AG08395 (cell line): Measurements from ENCODE around the gene CLCN2.

ENCODE experiments used
- DNase-seq: peaks from one replicate; pipeline ENCODE4 v3.0.0; 2012; ENCODE audit warnings: mixed read lengths, low spot score

CLCN2 gene

DNA sequence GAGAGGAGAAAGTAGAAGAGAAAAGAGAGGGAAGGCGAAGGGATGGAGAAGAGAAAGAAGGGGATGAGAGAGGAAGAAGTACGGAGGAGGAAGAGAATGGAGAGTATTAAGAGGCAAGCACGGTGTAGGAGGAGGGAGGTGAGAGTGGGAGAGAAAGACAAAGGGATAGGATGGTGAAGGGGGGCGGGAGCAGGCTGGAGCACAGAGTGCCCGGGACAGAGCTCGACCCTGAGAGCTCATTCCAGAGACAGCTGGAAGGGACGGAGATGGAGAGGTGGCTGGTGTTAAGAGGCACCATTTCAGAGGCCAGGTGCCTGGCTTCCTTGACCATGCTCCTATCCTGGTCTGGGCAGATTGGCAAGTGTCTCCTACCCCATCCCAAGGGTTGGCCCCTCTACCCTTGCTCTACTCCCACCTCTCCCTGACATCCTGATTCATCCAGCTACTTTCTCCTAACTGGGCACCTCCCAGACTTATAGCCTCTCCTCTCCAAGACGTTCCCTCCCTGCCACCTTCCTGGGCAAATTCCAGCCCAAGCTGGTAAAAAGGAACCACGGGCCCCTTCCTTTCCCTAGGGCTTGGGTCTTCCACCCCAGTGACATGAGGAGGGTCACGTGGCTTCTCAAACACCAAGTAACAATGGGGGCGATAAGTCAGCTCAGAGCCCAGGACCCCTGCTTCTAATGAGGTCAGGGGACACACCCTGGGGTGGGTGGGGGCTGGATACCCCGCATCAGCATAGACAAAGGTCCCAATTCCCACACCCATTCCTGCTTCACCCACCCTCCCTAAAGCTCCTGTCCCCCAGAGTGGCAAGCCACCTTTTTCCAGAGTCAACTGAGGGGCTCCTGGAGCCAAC, 1.1 kb downstream of the CLCN2 start:
- DNase-seq: no peak

DNA sequence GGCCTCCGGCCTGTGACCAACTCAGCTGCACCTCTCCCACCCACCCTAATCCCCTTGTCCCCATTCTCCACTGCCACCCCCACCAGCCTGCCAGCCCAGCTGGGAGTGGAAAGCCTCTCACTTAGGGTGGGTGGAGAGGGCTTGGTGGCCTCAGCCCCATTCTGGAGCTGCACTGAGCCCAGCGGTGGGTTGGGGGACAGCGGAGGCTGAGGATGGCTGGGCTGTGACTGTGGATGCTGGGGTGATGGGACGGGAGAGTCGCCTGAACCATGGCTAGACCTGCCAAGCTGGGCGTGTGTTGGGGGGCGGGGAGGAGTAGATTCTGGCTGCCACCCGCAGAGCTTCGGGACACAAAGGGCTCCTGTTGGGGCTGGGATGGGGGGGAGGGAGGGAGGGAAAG, 1.8 kb downstream of the CLCN2 start:
- no peak for DNase-seq

DNA sequence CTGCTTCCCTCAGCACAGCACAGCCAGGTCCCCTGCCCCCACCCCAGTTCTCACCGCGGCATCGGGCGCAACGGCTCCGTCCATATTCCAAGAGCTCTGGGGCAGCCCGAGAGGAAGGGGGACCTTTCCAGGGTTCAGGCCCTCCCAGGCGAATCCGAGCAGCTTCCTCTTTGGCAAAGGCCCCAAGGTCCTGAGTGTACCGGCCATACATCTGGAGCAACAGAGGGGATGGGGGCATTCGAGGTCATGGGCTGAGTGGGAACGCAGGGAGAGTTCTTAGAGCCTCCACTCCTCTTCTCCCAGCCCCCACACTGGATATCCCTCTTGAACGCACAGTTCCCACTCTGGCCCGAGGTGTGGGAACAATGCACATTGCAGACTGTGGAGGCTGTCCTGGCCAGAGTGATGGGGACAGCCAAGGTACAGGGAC, 2.5 kb downstream of the CLCN2 start:
- DNase-seq: no peak

DNA sequence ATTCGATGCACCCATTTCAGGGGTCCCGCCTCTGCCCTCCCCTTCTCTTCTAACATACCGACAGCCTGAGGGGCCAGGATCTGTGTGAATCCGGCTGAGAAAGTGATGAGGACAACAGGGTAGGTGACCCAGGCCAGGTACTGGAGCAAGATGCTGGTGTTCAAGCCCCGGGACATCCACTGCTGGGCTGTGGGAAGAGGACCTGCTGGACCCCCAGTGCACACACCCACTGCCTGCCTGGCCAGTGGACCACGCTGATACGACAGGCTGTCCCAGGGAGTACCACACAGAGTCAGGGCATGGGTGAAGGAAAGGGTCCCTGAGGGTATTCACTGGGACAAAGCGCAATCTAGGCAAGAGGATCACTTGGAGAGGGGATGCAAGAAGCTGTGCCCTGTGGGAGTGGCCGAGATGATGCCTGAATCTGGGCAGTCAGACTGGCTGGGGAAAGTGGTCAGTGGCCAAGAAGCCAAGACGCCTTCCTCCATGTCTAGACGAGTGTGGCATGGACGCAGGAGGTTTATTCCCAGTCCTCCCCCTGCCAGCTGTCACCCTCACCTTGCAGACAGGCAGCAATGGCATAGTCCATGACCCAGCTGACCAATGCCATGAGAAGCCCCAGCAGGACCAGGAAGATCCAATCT, 3.2 kb downstream of the CLCN2 start:
- no peak for DNase-seq

DNA sequence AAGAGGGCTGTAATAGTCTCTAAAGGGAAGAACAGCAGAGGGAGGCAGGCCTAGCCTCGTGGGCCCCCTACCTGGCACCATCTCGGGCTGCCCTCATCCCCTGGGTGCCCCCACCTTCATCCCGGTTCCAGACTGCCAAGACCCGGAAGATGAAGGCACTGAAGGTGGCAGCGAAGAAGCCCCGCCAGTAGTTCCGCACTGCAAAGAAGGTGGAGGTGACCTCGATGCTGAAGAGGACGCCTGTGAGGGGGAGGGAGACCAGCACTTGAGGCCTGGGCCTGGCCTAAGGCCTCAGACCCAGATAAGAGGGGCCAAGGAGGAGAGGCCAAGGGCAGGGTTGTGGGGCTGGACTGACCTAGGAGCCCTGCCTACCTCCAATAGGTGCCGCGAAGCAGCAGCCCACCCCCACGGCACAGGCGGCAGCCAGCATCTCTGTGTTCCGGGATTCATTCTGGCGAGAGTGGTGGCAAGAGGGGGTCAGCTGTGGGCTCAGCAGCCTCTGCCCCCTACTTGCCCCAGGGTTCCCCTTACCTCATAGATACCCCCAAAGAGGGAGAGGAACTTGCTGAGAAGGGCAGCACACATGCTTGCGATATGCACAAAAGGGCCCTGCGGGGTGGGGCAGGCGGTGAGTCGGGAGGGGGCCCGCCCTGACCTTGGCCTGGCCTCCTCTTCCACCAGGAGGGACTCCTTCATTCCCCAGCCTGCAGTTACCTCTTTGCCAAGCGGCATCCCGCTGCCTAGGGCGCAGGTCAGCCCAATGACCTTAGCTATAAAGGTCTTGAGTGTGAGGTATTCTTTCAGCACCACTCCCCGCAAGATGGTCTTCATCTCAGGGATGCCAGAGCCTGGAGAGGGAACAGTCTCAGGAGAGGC, 3.9 kb downstream of the CLCN2 start:
- no peak for DNase-seq

DNA sequence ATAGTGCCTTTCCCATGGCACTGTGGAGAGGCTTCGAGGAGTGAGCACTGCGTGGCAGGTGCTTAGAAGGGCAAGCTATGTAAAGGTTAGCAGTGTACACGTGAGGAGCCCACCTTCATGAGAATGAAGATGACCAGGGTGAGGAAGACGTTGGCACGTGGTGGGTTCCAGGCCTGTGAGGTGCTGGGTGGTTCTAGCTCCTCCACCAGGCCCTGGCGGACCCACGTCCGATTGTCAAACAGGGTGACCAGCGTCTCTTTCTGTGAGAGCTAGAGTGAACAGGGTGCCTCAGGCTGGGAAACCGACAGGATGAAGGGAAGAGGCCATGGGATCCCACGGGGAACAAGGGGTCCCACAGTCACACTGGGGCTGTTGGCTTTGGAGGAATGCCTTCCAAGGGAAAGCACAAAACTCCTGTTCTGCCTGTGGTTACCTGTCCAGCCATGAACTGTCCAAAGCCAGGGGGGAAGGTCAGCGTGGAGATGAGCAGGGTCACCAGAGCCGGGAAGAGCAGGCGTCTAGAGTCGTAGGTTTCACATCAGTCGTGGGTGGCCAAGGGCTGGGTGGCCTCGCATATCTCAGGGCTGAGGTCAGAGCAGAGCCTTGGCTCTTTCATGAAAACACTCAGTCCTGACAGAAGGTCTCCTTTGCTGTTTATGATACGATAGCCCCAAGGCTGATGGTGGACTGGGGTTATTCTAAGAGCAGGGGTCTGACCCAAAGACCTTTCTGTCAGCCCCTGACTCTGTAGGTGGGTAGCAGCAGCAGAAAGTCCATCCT, 6.0 kb downstream of the CLCN2 start:
- DNase-seq: no peak

DNA sequence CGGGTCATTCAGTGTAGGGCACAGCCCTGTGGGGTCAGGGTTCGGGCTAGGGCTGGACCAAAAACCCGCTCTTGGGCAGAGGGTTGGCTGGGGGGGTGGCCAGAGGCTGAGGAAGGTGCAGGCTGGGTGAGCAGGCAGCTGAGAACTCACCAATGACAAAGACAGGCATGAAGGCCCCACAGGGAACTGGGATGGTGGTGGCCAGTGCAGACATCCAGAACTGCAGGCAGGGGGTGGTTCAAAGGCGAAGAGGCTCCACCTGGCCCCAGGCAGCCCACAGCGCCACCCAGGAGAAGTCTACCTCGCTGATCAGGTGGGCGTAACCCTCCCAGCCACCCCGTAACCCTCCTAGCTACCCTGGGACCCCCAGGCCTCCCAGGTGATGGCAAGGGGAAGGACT, 6.7 kb downstream of the CLCN2 start:
- DNase-seq: no peak

DNA sequence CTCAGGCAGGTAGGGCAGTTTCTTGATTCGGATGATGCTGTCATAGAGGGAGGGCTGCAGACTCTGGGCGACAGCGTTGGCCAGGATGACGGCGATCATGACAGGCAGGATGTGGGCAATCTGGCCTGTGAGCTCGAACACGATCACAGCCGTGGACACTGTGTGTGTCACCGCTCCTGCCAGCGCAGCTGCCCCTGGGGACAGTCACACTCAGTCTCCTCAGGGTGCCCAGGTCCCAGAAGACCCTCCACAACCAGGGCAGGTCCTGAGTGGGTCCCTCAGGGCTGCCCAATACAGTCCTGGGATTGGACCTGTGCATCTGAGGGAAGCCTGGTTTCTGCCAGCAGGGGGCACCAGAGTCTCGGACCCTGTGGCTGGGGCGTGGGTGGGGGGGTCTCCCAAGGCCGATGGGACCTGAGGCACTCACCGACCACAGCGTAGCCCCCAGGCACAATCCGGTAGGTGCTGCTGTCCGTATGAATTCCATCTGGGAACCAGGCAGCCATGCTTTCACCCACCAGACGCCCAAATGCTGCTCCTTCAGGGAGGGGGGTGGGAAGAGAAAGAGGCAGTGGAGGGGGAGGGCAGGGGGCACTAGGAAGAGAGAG, 7.2 kb downstream of the CLCN2 start:
- peak; percentile 48 for DNase-seq

DNA sequence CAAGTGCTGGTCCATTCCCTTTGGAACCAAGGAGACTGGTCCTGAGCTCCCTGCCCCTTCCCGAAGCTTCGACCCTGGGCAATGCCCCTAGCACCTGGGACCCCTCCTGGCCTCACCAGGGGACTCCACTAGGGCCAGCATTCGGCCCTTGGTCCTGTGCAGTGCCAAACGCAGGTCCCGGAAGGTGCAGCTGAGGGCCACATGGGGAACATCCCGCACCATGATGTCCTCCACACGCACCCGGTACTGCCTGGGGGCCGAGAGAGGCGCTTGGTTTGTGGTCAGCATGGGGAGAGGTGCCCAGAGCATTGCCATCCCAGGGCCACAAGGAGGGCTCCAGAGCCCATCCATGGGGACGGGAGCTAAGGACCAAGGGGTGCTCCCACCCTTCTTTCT, 7.9 kb downstream of the CLCN2 start:
- no peak for DNase-seq

DNA sequence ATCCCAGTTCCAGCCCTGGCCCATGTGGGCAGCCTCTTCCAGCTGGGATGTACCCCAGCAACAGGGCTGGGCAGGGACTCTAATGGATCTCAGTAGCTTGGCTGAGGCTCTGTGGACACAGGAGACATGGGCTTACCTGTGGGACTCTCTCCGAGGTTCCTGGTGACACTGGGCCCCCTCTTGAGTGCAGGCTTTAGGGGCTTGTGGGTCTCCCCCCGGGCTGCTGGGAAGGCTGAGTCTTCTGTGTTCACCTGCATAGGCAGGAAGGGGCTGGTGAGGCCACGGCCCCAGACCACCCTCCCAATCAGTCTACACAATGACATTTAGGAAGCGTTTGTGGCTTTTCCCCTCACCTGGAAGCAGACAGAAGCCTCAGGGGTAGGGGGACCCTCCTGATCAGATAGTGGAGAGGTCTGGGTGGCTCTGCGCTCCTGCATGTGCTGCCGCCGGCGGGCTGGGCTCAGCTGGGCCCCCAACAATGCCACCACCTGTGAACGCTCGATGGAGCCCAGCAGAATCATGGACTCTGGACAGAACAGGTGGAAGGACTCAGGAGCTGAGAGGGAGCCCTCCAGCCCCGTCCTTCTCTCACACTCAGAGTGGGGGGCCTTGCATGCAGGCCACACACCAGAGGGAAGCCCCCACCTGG, 8.4 kb downstream of the CLCN2 start:
- DNase-seq: no peak

DNA sequence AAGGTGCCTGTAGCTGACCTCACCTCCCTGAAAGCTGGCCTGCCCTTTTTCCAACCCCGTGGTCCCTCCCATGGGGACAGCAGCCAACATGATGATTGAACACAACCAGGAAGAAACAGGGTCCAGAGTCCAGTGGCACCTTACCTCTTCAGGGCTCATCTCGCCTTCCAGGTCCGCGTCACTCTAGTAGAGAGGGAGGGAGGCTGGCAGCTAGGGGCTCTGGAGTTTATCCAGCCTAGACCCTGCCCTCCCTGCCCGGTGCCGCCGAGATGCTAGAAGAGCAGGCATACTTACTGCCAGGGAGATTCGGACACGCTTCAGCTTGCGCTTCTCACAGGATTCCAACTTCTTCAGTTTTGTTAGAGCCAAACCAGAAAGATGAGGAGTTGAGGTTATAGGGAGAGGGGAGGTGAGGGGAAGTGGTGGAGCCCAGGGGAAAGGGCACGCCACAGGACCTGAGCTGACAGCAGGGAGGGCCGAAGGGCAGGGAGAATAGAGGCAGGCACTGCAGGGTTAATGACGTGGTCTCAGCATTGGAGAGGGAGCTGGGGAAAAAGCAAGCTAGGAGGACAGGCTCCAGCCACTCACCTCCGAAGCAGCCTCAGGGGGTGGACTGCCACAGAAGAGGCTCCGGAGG, 9.1 kb downstream of the CLCN2 start:
- DNase-seq: no peak

DNA sequence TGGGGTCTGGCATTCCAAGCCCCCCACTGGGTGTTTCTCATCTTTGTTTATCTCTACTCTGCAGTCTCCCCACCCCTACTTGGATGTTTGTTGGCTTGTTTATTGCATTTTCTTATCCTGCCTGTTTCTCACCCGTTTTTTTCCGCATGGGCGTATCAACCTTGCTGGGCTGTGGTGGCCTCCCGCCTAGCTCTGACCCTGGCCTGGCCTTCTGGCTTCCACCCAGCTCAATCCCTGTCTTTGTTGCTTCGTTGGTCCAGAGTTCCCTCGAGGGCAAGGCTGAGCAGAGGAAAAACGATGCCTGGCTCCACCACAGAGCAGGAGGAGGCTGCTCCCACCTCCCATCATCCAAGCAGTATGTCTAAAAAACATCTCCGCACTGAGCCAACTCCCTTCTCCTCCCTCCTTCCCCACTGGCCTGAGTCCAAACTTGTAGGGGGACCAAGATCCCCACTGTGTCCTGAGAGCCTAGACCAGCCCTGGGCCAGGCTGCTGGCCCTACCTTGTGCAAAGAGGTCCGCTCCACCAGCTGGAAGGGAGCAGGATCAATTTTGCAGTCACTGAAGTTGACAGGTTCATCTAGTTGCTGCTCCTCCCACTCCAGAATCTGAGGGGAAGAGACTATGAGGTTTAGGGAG, 9.8 kb downstream of the CLCN2 start:
- DNase-seq: no peak

DNA sequence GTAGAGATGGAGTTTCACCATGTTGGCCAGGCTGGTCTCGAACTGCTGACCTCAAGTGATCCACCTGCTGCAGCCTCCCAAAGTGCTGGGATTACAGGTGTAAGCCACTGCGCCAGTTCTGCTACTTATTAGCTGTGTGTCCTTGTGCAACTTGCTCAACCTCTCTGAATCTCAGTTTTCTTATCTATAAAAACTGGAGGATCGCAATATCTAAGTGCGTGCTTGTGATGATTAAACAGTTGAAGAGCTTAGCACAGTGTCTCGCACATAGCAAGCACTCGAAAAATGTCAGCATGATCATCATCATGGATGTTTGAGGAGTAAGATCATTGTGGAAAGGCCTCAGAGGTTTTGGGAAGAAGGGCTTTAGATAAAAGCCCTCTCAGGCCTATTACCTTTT, 10.8 kb downstream of the CLCN2 start:
- DNase-seq: no peak

DNA sequence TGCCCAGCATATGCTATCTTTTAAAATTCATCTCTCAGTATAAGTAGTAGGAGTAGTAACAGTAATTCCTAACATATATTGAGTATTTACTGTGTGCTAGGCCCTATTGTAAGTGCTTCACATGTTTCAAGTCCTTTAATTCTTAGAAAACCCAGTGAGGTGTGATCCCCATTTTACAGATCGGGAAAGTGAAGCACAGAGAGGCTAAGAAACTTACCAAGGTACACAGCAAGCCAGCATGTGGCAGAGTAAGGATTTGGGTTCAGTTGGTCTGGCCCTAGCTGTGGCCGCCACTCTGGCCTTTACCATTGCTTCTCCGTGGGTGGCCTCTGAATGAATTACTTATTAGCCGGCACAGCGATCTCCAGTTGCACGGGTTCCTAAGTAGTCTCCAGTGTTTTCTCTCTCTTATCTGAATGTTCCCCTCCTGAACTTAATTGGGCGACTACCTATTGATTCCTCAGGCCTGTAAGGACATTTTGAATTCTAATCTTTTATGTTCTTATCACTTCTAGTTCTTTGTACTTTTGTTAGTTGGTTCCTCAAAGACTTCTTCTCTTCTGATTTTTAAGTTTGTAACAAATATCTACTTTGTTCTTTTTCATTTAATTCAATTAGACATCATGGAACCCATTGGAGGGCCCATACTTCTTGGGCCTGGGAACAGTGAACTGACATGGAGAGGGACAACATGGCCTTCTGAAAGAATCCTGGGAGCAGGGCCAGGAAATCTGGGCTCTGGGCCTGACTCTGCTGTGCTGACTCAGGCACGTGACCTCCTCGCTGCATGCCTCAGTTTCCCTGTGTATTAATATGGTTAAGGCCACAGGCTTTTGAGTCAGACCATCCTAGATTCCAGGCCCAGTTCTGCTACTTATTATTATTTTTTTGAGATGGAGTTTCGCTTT, 11.6 kb downstream of the CLCN2 start:
- DNase-seq: no peak

DNA sequence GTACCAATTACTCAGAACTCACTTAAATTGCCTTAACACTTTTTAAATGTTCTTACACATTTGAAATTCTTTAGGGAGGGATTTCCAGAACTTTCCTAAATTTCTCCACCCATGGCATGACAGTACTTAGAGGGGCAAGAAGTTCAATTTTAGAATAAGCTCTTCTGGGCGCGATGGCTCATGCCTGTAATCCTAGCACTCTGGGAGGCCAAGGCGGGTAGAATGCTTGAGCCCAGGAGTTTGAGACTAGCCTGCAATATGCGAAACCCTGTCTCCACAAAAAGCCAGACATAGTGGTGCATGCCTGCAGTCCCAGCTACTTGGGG, 13.4 kb downstream of the CLCN2 start:
- DNase-seq: no peak

DNA sequence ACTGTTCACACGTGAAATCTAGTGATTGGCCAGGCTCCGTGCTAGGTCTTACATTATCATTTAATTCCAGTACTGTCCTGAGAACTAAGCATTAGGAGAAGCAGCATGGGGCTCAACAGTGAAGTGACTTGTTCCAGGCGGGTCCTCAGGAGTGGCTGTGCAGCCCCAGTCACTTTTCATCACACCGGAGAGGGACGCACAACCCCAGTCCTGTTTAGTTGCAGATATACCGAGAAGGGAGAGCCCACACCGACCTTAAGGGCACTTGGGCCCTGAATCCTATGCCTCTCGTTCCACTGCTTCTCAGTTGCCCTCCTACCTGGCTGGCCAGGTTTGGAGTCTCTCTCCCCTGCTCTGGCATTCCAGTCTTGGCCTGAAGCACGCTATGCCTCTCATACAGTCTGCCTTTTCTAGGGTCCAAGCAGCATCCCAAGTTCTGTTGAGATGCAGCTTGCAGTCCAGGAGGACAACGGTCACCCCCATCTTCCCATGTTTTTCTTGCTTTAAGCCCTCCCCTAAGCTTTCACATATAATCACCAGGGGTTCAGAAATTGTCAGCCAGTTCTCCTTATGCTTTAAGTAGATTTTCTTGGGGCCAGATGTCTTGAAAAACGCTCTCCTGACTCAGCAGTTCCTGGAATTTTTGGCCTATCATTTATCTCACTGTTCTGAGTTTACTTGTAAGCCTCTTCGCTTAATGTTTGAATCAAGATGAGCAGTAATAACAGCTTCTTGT, 13.9 kb downstream of the CLCN2 start:
- DNase-seq: no peak

DNA sequence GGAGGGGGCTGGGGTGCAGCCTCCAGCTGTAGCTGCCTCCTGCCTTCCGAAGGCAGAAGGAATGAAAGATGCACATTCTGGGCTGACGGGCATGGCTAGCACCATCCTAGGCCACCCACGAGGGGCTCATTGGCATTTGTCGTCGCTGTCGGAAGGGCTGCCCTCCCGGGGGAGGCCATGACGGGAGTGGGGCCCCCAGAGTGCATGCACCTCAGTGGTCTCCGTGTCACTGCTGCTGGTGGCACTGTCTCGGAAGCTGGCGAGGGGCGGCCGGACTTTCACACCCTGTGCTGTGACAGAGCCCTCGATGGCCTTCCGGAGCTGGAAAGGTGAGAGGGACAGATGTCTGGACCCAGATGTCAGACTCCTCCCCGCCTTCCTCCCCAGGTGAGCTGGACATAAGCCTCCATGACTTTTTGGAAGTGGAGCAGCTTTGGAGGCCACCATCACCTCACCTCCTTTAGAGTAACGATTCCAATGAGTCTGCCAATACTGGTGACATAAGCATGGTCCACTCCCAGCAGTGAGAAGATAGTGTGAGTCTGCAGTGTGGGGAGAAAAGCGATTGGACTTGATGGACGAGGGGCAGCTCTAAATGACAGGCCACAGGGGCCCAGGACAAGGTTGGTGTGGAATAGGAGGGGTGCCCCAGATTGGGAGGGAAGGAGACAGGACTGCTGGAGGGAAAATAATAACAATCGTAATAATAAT, 14.8 kb downstream of the CLCN2 start:
- DNase-seq: no peak
